Spinal cord (tissue), 10 donors: Measurements from ENCODE around the gene SLC25A25. TPM values are rescaled to one million over a fixed set of nuclear protein-coding genes. Genes with fewer than 3 reads are reported as not detected.
"Not testable (repeated sequence)": the region's sequence is repeated elsewhere in the genome, so short reads cannot be mapped to it uniquely, and the experiment has no call there.

Experiments used
- DNase-seq, 6 donors: peaks; one replicate each; pipeline versions ENCODE4 v3.0.0 to v3.0.0-alpha.2; 2013 to 2015; ENCODE audit warnings: low spot score in 6 of 6, low read depth in 4 of 6
- H3K27ac ChIP-seq: one replicate; pipeline ENCODE4 v1.5.1; 2013; ENCODE audit warnings: low read depth, low read length, control low read depth
- H3K27me3 ChIP-seq: one replicate; pipeline ENCODE4 v1.6.1; 2013; ENCODE audit warnings: low read length; ENCODE audit not compliant: control insufficient read depth, insufficient read depth
- H3K36me3 ChIP-seq: one replicate; pipeline ENCODE4 v1.6.1; 2013; ENCODE audit warnings: low read length; ENCODE audit not compliant: control insufficient read depth, insufficient read depth
- H3K4me1 ChIP-seq: one replicate; pipeline ENCODE4 v1.6.1; 2013; ENCODE audit warnings: low read length; ENCODE audit not compliant: control insufficient read depth, insufficient read depth
- H3K4me3 ChIP-seq: one replicate; pipeline ENCODE4 v1.5.1; 2013; ENCODE audit warnings: low read depth, low read length, control low read depth
- H3K9me3 ChIP-seq: one replicate; pipeline ENCODE4 v1.6.1; 2013; ENCODE audit warnings: low read length; ENCODE audit not compliant: control insufficient read depth, insufficient read depth
- WGBS: methylation state at CpG from one replicate; pipeline ENCODE4 v1.1.5; 2013; ENCODE audit warnings: missing lambda C conversion rate; ENCODE audit not compliant: insufficient coverage; 5-methylcytosine and 5-hydroxymethylcytosine counted together
- polyA plus RNA-seq, 2 donors: library from polyadenylated mRNA; unstranded; fragments of 120-200 nt; gene quantifications; one replicate each; pipeline ENCODE4 v1.2.1, GENCODE V29; 2013; ENCODE audit not compliant: insufficient read length in 2 of 2
- total RNA-seq, 2 donors: library from RNA; depleted of rRNA in 1 of 2; stranded (reverse); fragments of 120-200 nt in 1 of 2; fragments of >200 nt in 1 of 2; gene quantifications; one replicate each; pipeline versions ENCODE4 v1.2.3 to v1.2.4, GENCODE V29; 2013 to 2014
- donor health status: healthy.

SLC25A25 gene
- total and polyA plus RNA-seq, 4 donors, result 28.2 to 47.7 (median 36.8) TPM

GRCh38 chr9:128130651-128131050, 62.6 kb downstream of the SLC25A25 start:
- WGBS, result 53% methylated on average over 3 of the region's 7 CpGs
- peaks cover 40% of the 10 kb centered on the region for H3K4me1 ChIP-seq
- not testable (repeated sequence) for H3K27me3 ChIP-seq, H3K36me3 ChIP-seq, H3K9me3 ChIP-seq, H3K27ac ChIP-seq, DNase-seq, H3K4me3 ChIP-seq

GRCh38 chr9:128131346-128131745, 63.3 kb downstream of the SLC25A25 start:
- H3K27me3 ChIP-seq, H3K4me3 ChIP-seq, DNase-seq, H3K36me3 ChIP-seq, H3K9me3 ChIP-seq: not testable (repeated sequence)
- Histone ChIP-seq H3K4me1 (peaks cover 33% of the 10 kb centered on the region), H3K27ac (peak overlapping the region; percentile 25)
- WGBS, result 90% methylated on average over 5 of the region's 8 CpGs

DNA sequence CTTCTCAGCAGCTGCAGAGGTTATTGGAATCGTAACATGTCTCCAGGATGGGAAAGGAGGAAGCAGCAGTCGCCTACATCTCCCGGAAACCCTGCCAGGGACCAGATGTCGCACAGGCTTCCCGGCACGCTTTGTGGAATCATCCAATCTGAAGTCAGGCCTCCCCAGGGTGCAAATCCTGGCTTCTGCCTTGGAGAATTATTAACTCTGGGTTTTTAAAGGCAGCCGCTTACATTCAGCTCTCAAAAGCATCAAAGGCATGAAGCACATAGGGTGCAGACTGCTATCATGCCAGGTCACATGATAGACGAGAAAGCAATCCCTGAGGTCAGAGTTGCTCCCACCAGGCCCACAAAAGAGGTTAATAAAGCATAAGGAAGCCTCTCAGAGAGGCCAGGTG, 64.1 kb downstream of the SLC25A25 start:
- not testable (repeated sequence) for H3K9me3 ChIP-seq, H3K36me3 ChIP-seq, H3K27me3 ChIP-seq, H3K27ac ChIP-seq, H3K4me3 ChIP-seq
- H3K4me1 ChIP-seq, result peaks cover 25% of the 10 kb centered on the region
- peak in 3 of 6 donors; percentile 11 to 89 (median 54) for DNase-seq
- WGBS, result 13% methylated on average over 8 of the region's 8 CpGs

DNA sequence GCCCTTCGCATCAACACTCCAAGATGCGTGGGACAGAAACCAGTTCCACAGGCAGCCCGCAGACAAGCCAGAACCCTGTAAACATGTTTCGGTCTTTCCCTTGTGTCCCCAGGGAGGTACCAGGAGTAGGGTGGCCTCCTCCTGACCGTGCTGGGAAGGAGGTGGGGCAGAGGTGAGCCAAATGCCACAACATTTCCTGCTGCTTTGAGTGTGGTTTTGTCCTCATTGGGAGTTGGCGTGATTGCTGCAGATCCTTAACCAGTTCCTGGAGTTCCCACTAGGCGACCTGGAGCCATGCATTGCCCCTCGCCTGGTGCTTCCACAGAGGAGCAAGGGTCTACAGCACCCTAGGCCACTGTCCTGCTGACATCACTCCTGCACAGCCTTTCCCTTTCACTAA, 67.5 kb downstream of the SLC25A25 start:
- not testable (repeated sequence) for H3K36me3 ChIP-seq, H3K27me3 ChIP-seq, H3K4me3 ChIP-seq, H3K27ac ChIP-seq, H3K9me3 ChIP-seq, DNase-seq
- H3K4me1 ChIP-seq, result peaks cover 12% of the 10 kb centered on the region
- WGBS, result 68% methylated on average over 8 of the region's 8 CpGs

GRCh38 chr9:128136816-128137793, 69.1 kb downstream of the SLC25A25 start:
- DNase-seq, result no peak
- 83% methylated on average over 14 of the region's 18 CpGs for WGBS
- Histone ChIP-seq H3K4me3 (no peak overlapping the region), H3K9me3 (no peaks in the 10 kb centered on the region), H3K27ac (no peak overlapping the region), H3K27me3 (no peaks in the 10 kb centered on the region), H3K36me3 (no peaks in the 10 kb centered on the region), H3K4me1 (peaks cover 1% of the 10 kb centered on the region)

DNA sequence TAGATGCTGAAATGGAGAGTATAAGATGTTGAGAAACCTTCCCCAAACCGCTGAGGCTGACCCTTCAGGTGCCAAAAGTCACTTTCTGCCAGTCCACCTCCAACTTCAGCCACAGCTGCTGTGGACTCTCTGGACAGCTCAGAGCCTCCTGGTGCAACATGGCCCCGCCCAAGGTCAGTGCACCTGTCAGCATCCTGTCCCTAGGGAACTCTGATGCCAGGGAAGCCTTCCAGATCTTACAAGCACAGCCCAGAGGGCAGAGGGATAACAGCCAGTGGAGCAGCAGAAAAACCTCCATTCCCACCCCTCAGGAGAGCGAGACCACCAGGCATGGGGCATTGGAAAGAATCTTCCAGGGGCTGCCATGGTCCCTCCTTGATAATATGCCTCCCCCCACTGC, 70.0 kb downstream of the SLC25A25 start:
- DNase-seq, result no peak
- Histone ChIP-seq H3K9me3 (no peaks in the 10 kb centered on the region), H3K36me3 (no peaks in the 10 kb centered on the region), H3K4me3 (no peak overlapping the region), H3K27ac (no peak overlapping the region), H3K27me3 (no peaks in the 10 kb centered on the region), H3K4me1 (no peaks in the 10 kb centered on the region)
- 100% methylated on average over 1 of the region's 3 CpGs for WGBS

DNA sequence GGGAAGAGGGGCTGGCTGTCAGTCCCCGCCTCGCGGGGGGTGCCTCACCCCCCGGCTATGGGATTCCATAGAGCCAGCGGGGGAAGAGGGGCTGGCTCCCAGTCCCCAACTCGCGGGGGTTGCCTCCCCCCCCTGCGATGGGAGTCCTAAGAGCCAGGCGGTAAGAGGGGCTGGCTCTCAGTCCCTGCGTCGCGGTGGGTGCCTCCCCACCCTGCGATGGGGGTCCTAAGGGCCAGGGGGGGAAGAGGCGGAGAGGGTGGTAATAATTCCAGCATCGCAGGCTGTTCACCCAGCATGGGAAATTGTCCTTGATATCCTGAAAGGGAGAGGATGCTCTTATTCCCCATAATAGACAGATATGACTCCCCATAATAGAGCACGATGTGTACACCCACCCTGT, 71.6 kb downstream of the SLC25A25 start:
- 70% methylated on average over 4 of the region's 16 CpGs for WGBS
- Histone ChIP-seq H3K27ac (no peak overlapping the region), H3K36me3 (no peaks in the 10 kb centered on the region)

DNA sequence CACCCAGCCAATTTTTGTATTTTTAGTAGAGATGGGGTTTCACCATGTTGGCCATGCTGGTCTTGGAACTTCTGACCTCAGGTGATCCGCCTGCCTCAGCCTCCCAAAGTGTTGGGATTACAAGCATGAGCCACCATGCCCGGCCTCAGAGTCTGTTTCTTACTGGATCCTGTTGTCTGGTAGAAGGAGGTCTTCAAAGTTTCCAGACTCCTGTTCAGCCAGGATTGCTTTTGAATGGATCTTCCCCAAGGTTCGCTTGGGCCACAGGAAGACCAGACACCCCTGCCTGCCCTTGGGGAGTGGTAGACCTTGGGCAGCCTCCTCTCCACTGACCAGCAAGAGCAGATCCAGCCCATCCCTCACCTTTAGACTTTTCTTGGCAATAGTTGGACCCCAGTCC, 73.6 kb downstream of the SLC25A25 start:
- 100% methylated on average over 3 of the region's 3 CpGs for WGBS
- Histone ChIP-seq H3K36me3 (no peaks in the 10 kb centered on the region), H3K4me3 (no peak overlapping the region), H3K9me3 (no peaks in the 10 kb centered on the region), H3K27ac (no peak overlapping the region), H3K27me3 (no peaks in the 10 kb centered on the region), H3K4me1 (no peaks in the 10 kb centered on the region)
- DNase-seq, result no peak

More for the DNA sequence above, 71.6 kb downstream of the SLC25A25 start:
- DNase-seq, result no peak
- H3K4me1 ChIP-seq, result no peaks in the 10 kb centered on the region
- H3K27me3 ChIP-seq, result no peaks in the 10 kb centered on the region
- H3K4me3 ChIP-seq, result no peak overlapping the region
- H3K9me3 ChIP-seq, result no peaks in the 10 kb centered on the region

DNA sequence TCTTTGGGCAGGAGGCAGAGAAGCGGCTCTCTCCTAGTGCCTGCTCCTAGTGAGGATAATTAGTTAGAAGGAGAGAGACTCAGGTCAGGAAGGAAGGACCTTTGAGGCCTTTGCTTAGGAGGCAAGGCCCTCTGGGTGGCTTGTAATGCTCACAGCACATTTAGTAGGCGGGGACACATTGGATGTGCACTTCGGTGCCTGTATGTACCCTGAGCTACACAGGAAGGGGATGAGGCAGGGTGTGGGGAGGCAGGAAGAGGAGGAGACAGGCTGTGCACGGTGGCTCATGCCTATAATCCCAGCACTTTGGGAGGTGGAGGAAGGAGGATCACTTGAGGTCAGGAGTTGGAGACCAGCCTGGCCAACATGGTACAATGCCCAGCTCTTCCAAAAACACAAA, 74.0 kb downstream of the SLC25A25 start:
- Histone ChIP-seq H3K27me3 (no peaks in the 10 kb centered on the region), H3K9me3 (no peaks in the 10 kb centered on the region), H3K4me3 (no peak overlapping the region), H3K4me1 (no peaks in the 10 kb centered on the region), H3K36me3 (no peaks in the 10 kb centered on the region), H3K27ac (no peak overlapping the region)
- WGBS, result 86% methylated on average over 4 of the region's 4 CpGs
- DNase-seq, result no peak

- Histone ChIP-seq H3K4me3 (no peak overlapping the region), H3K4me1 (no peaks in the 10 kb centered on the region), H3K27ac (no peak overlapping the region), H3K27me3 (no peaks in the 10 kb centered on the region), H3K9me3 (no peaks in the 10 kb centered on the region), H3K36me3 (no peaks in the 10 kb centered on the region)
- no peak for DNase-seq
- WGBS, result 88% methylated on average over 1 of the region's 2 CpGs
Observed at GRCh38 chr9:128142596-128142995, 74.6 kb downstream of the SLC25A25 start.
